Astrocyte (in vitro differentiated cells and primary cell): ENCODE data around the gene PRRC2B. TPM values are rescaled to one million over a fixed set of nuclear protein-coding genes. Genes with fewer than 3 reads are reported as not detected.

Source experiments
- DNase-seq: peaks from one replicate; pipeline ENCODE4 v3.0.0-alpha.2; 2010; ENCODE audit warnings: low read depth
- FAIRE-seq: peaks from 2 replicates; lab custom pipeline; 2011; peaks lifted over from hg19 to GRCh38; lab: Jason Lieb, UNC
- H2AFZ ChIP-seq: 2 replicates; pipeline ENCODE4 v1.6.0; 2012; ENCODE audit warnings: low read depth, low read length, inconsistent platforms
- H3K27ac ChIP-seq: 2 replicates; pipeline ENCODE4 v1.5.1; 2011; ENCODE audit warnings: low read depth, low read length, inconsistent platforms
- H3K27me3 ChIP-seq: 2 replicates; pipeline ENCODE4 v1.6.0; 2011; ENCODE audit warnings: low read length, inconsistent platforms; ENCODE audit not compliant: insufficient read depth
- H3K36me3 ChIP-seq: 2 replicates; pipeline ENCODE4 v1.5.1; 2011; ENCODE audit warnings: low read length, inconsistent platforms; ENCODE audit not compliant: insufficient read depth
- H3K4me1 ChIP-seq: 2 replicates; pipeline ENCODE4 v1.5.1; 2011; ENCODE audit warnings: low read length, inconsistent platforms; ENCODE audit not compliant: insufficient read depth
- H3K4me2 ChIP-seq: 2 replicates; pipeline ENCODE4 v1.6.0; 2012; ENCODE audit warnings: low read length, inconsistent platforms
- H3K4me3 ChIP-seq: 2 replicates; pipeline ENCODE4 v1.5.1; 2011; ENCODE audit warnings: low read depth, mild to moderate bottlenecking, low read length, inconsistent platforms; ENCODE audit not compliant: insufficient read depth
- H3K79me2 ChIP-seq: 2 replicates; pipeline ENCODE4 v1.6.0; 2012; ENCODE audit warnings: mild to moderate bottlenecking, low read length, inconsistent platforms; ENCODE audit not compliant: insufficient read depth
- H3K9ac ChIP-seq: 2 replicates; pipeline ENCODE4 v1.6.0; 2012; ENCODE audit warnings: mild to moderate bottlenecking, low read length, inconsistent platforms
- H3K9me3 ChIP-seq: 2 replicates; pipeline ENCODE4 v1.5.1; 2012; ENCODE audit warnings: low read depth, mild to moderate bottlenecking, low read length, inconsistent platforms; ENCODE audit not compliant: insufficient read depth
- H4K20me1 ChIP-seq: 2 replicates; pipeline ENCODE4 v1.6.0; 2012; ENCODE audit warnings: low read length, inconsistent platforms; ENCODE audit not compliant: insufficient read depth
- H3K27ac Mint-ChIP-seq: one replicate; pipeline ENCODE4 v1.8.0; 2021; ENCODE audit warnings: mild to moderate bottlenecking, mixed read lengths; ENCODE audit not compliant: unreplicated experiment
- H3K27me3 Mint-ChIP-seq: one replicate; pipeline ENCODE4 v1.8.0; 2021; ENCODE audit warnings: low read depth, mixed read lengths; ENCODE audit not compliant: unreplicated experiment
- H3K36me3 Mint-ChIP-seq: one replicate; pipeline ENCODE4 v1.8.0; 2021; ENCODE audit warnings: low read depth, mixed read lengths; ENCODE audit not compliant: unreplicated experiment
- H3K4me1 Mint-ChIP-seq: one replicate; pipeline ENCODE4 v1.8.0; 2021; ENCODE audit warnings: low read depth, mixed read lengths; ENCODE audit not compliant: unreplicated experiment
- H3K4me3 Mint-ChIP-seq: one replicate; pipeline ENCODE4 v1.8.0; 2021; ENCODE audit warnings: mild to moderate bottlenecking, moderate library complexity, mixed read lengths; ENCODE audit not compliant: unreplicated experiment
- H3K9me3 Mint-ChIP-seq: one replicate; pipeline ENCODE4 v1.8.0; 2021; ENCODE audit warnings: mild to moderate bottlenecking, mixed read lengths; ENCODE audit not compliant: unreplicated experiment
- CTCF ChIP-seq: IDR thresholded peaks from 2 replicates; pipeline ENCODE4 v1.5.1; 2011; ENCODE audit warnings: low read depth, mild to moderate bottlenecking, inconsistent platforms, low read length, moderate library complexity; ENCODE audit not compliant: insufficient read depth
- EZH2 ChIP-seq: IDR thresholded peaks from 2 replicates; pipeline ENCODE4 v1.6.1; 2012; ENCODE audit warnings: mild to moderate bottlenecking, low read length, inconsistent platforms; ENCODE audit not compliant: insufficient read depth
- total RNA-seq: library from RNA; stranded (reverse); gene quantifications from 2 replicates; pipeline ENCODE4 v1.2.1, GENCODE V29; 2021

PRRC2B gene
- total RNA-seq, 1 donor from 2014 or later, result 292 TPM

- H3K4me3 ChIP-seq, result no peak overlapping the region
These were observed 71.5 kb downstream of the PRRC2B start for GRCh38 chr9:131465401-131465800.

GRCh38 chr9:131467214-131467935, 73.5 kb downstream of the PRRC2B start:
- no peak overlapping the region for H3K4me3 ChIP-seq
- no peak for TF ChIP-seq EZH2
- TF ChIP-seq CTCF, result no peak
- H3K4me1 ChIP-seq, result no peaks in the 10 kb centered on the region
- no peak overlapping the region for H3K4me3 Mint-ChIP-seq
- peaks cover 84% of the 10 kb centered on the region for H4K20me1 ChIP-seq
- no peaks in the 10 kb centered on the region for H3K9me3 Mint-ChIP-seq
- H3K36me3 Mint-ChIP-seq, result peaks cover 28% of the 10 kb centered on the region
- no peak overlapping the region for H3K4me2 ChIP-seq
- H3K9ac ChIP-seq, result no peak overlapping the region
- H3K27ac Mint-ChIP-seq, result no peak overlapping the region
- H3K27me3 ChIP-seq, result no peaks in the 10 kb centered on the region
- no peaks in the 10 kb centered on the region for H3K9me3 ChIP-seq
- H2AFZ ChIP-seq, result no peak overlapping the region
- peaks cover 76% of the 10 kb centered on the region for H3K79me2 ChIP-seq
- H3K27ac ChIP-seq, result no peak overlapping the region
- peaks cover 58% of the 10 kb centered on the region for H3K36me3 ChIP-seq
- FAIRE-seq (no peak), DNase-seq (no peak)
- H3K4me1 Mint-ChIP-seq, result no peaks in the 10 kb centered on the region
- no peaks in the 10 kb centered on the region for H3K27me3 Mint-ChIP-seq

More at GRCh38 chr9:131465401-131465800, 71.5 kb downstream of the PRRC2B start:
- FAIRE-seq (no peak), DNase-seq (no peak)
- Mint-ChIP-seq H3K27me3 (no peaks in the 10 kb centered on the region), H3K4me1 (no peaks in the 10 kb centered on the region), H3K27ac (no peak overlapping the region), H3K36me3 (peaks cover 36% of the 10 kb centered on the region), H3K4me3 (no peak overlapping the region), H3K9me3 (no peaks in the 10 kb centered on the region)
- H3K36me3 ChIP-seq, result peaks cover 58% of the 10 kb centered on the region
- peaks cover 77% of the 10 kb centered on the region for H3K79me2 ChIP-seq
- peaks cover 75% of the 10 kb centered on the region for H4K20me1 ChIP-seq
- no peak overlapping the region for H2AFZ ChIP-seq
- no peak overlapping the region for H3K27ac ChIP-seq
- H3K4me1 ChIP-seq, result no peaks in the 10 kb centered on the region
- H3K9me3 ChIP-seq, result no peaks in the 10 kb centered on the region
- TF ChIP-seq CTCF (no peak), EZH2 (no peak)
- H3K4me2 ChIP-seq, result no peak overlapping the region
- H3K27me3 ChIP-seq, result no peaks in the 10 kb centered on the region
- H3K9ac ChIP-seq, result no peak overlapping the region

- H3K79me2 ChIP-seq, result peaks cover 81% of the 10 kb centered on the region
These were observed 74.1 kb downstream of the PRRC2B start for GRCh38 chr9:131468031-131468430.

More at GRCh38 chr9:131468031-131468430, 74.1 kb downstream of the PRRC2B start:
- Histone ChIP-seq H2AFZ (no peak overlapping the region), H3K27me3 (no peaks in the 10 kb centered on the region), H3K9me3 (no peaks in the 10 kb centered on the region), H3K4me2 (no peak overlapping the region), H3K4me3 (no peak overlapping the region), H3K36me3 (peaks cover 62% of the 10 kb centered on the region), H3K27ac (no peak overlapping the region), H3K4me1 (no peaks in the 10 kb centered on the region), H4K20me1 (peaks cover 84% of the 10 kb centered on the region), H3K9ac (no peak overlapping the region)
- no peak overlapping the region for H3K4me3 Mint-ChIP-seq
- TF ChIP-seq EZH2, result no peak
- TF ChIP-seq CTCF, result no peak
- FAIRE-seq, result no peak
- H3K4me1 Mint-ChIP-seq, result no peaks in the 10 kb centered on the region
- H3K9me3 Mint-ChIP-seq, result peaks cover 2% of the 10 kb centered on the region
- no peaks in the 10 kb centered on the region for H3K27me3 Mint-ChIP-seq
- H3K36me3 Mint-ChIP-seq, result peaks cover 29% of the 10 kb centered on the region
- no peak for DNase-seq
- H3K27ac Mint-ChIP-seq, result no peak overlapping the region
